Measurements from ENCODE around the gene CLN3.

Gene CLN3

GRCh38 chr16:28521436-28521835 is 29.6 kb upstream of the CLN3 start:
- no peak overlapping the region for H3K4me3 ChIP-seq (ENCODE audit: low read depth, low read length)
- DNase-seq (ENCODE audit: low read depth): no peak
- no peak for TF ChIP-seq CTCF (IDR thresholded peaks at IDR 0.05; ENCODE audit: low read depth, low read length)
- TF ChIP-seq MYC (IDR thresholded peaks at IDR 0.05; ENCODE audit: low read depth, low read length): no peak
- no peak for TF ChIP-seq POLR2A (IDR thresholded peaks at IDR 0.05; ENCODE audit: extremely low read depth, insufficient read length)
- TF ChIP-seq MAX (IDR thresholded peaks at IDR 0.05; ENCODE audit: low read depth, low read length): no peak

- TF ChIP-seq POLR2A (IDR thresholded peaks at IDR 0.05; ENCODE audit: extremely low read depth, insufficient read length) (no peak), CTCF (IDR thresholded peaks at IDR 0.05; ENCODE audit: low read depth, low read length) (no peak), MYC (IDR thresholded peaks at IDR 0.05; ENCODE audit: low read depth, low read length) (no peak), MAX (IDR thresholded peaks at IDR 0.05; ENCODE audit: low read depth, low read length) (no peak)
- no peak for DNase-seq (ENCODE audit: low read depth)
- H3K4me3 ChIP-seq (ENCODE audit: low read depth, low read length): no peak overlapping the region
Observed at GRCh38 chr16:28520672-28521071, 28.8 kb upstream of the CLN3 start.

GRCh38 chr16:28514246-28514645 is 22.4 kb upstream of the CLN3 start:
- no peak for DNase-seq (ENCODE audit: low read depth)
- TF ChIP-seq POLR2A (IDR thresholded peaks at IDR 0.05; ENCODE audit: extremely low read depth, insufficient read length): no peak
- TF ChIP-seq MAX (IDR thresholded peaks at IDR 0.05; ENCODE audit: low read depth, low read length): no peak
- no peak for TF ChIP-seq CTCF (IDR thresholded peaks at IDR 0.05; ENCODE audit: low read depth, low read length)
- TF ChIP-seq MYC (IDR thresholded peaks at IDR 0.05; ENCODE audit: low read depth, low read length): no peak
- no peak overlapping the region for H3K4me3 ChIP-seq (ENCODE audit: low read depth, low read length)

- TF ChIP-seq CTCF (IDR thresholded peaks at IDR 0.05; ENCODE audit: low read depth, low read length) (no peak), MYC (IDR thresholded peaks at IDR 0.05; ENCODE audit: low read depth, low read length) (no peak), MAX (IDR thresholded peaks at IDR 0.05; ENCODE audit: low read depth, low read length) (no peak), POLR2A (IDR thresholded peaks at IDR 0.05; ENCODE audit: extremely low read depth, insufficient read length) (no peak)
- no peak overlapping the region for H3K4me3 ChIP-seq (ENCODE audit: low read depth, low read length)
- no peak for DNase-seq (ENCODE audit: low read depth)
Observed at GRCh38 chr16:28513484-28514181, 21.8 kb upstream of the CLN3 start.

- TF ChIP-seq POLR2A (IDR thresholded peaks at IDR 0.05; ENCODE audit: extremely low read depth, insufficient read length): no peak
- no peak for TF ChIP-seq MYC (IDR thresholded peaks at IDR 0.05; ENCODE audit: low read depth, low read length)
- no peak for TF ChIP-seq MAX (IDR thresholded peaks at IDR 0.05; ENCODE audit: low read depth, low read length)
- TF ChIP-seq CTCF (IDR thresholded peaks at IDR 0.05; ENCODE audit: low read depth, low read length): no peak
- H3K4me3 ChIP-seq (ENCODE audit: low read depth, low read length): no peak overlapping the region
- DNase-seq (ENCODE audit: low read depth): no peak
Observed at GRCh38 chr16:28511801-28512789, 20.2 kb upstream of the CLN3 start.

All from NB4 (cell line).